ENCODE measurements around the gene TMEM151B. TPM values are rescaled to one million over a fixed set of nuclear protein-coding genes. Genes with fewer than 3 reads are reported as not detected.

Gene TMEM151B
- total and polyA plus RNA-seq, 2 donors (not counting 1 experiment from before 2014, with no cell fraction given) = 0.01 to 0.10 TPM

DNA sequence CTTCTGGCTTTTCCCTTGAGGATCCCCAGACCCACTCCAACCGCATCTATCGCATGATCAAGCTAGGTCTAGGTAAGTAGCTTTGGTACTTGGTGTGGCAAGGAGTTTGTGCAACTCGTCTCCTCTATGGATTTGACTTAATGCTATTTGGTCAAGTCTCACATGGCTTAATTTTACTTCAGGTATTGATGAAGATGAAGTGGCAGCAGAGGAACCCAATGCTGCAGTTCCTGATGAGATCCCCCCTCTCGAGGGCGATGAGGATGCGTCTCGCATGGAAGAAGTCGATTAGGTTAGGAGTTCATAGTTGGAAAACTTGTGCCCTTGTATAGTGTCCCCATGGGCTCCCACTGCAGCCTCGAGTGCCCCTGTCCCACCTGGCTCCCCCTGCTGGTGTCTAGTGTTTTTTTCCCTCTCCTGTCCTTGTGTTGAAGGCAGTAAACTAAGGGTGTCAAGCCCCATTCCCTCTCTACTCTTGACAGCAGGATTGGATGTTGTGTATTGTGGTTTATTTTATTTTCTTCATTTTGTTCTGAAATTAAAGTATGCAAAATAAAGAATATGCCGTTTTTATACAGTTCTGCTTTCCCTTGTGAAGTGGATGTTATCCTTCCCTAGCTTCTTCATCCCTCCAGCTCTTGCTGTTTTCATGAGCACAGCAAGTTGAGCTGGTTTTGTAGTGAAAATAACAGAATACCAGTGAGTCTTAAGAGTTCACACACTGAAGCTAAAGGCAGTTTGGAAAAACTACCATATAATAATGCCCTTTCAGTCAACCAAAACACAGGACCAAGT, 16.7 kb upstream of the TMEM151B start:
- intact Hi-C loops (cut with micrococcal nuclease) = loop anchor here (1.0 kb wide), 1 partner anchor 81 kb away; no protein-coding TSS in a partner anchor
- ChIA-PET CTCF (interaction anchor here (0.6 to 5.0 kb wide), 9 partner anchors 9 to 81 kb away, joined by 3 to 68 read pairs (median 6); partner anchors contain the start of gene HSP90AB1), POLR2A (interaction anchor here (2.6 kb wide), 1 partner anchor 11 kb away, joined by 13 read pairs; no protein-coding TSS in a partner anchor)
- TF ChIP-seq CTCF (IDR thresholded peaks at IDR 0.05) (peak; percentile 71), EZH2 (IDR thresholded peaks at IDR 0.05; ENCODE audit: borderline replicate concordance, insufficient read depth, low read depth, low read length, poor library complexity, severe bottlenecking) (no peak)
- WGBS (ENCODE audit: insufficient coverage) = 77% methylated on average over 5 of the region's 10 CpGs
- H3K27me3 Mint-ChIP-seq = no peaks in the 10 kb centered on the region
- Histone ChIP-seq H3K27ac (ENCODE audit: low read length in 2 of 2) (no peak overlapping the region), H2AFZ (ENCODE audit: insufficient read depth, low read depth, low read length, poor library complexity, severe bottlenecking) (no peak overlapping the region), H3K9ac (ENCODE audit: low read length) (no peak overlapping the region), H3K79me2 (ENCODE audit: control insufficient read depth, insufficient read depth, low read length) (peaks cover 23% of the 10 kb centered on the region), H3K36me3 (replicated peaks in 1 of 2; ENCODE audit: control extremely low read depth in 1 of 2, control insufficient read depth in 1 of 2, extremely low read depth in 1 of 2, insufficient read depth in 2 of 2, low read length in 1 of 2) (peaks cover 9 to 75% of the 10 kb centered on the region in 2 experiments), H3K4me2 (replicated peaks; ENCODE audit: low read depth, low read length, poor library complexity, severe bottlenecking) (no peak overlapping the region), H4K20me1 (ENCODE audit: control insufficient read depth, insufficient read depth, low read length, poor library complexity, severe bottlenecking) (peaks cover 71% of the 10 kb centered on the region), H3K4me1 (ENCODE audit: control insufficient read depth in 2 of 2, insufficient read depth in 2 of 2, low read length in 2 of 2) (peaks cover 25 to 57% of the 10 kb centered on the region in 2 donors), H3K9me3 (ENCODE audit: control extremely low read depth in 1 of 3, control insufficient read depth in 2 of 3, insufficient read depth in 1 of 3, low read length in 2 of 3) (no peaks in the 10 kb centered on the region), H3K27me3 (replicated peaks in 1 of 4; ENCODE audit: control extremely low read depth in 1 of 4, control insufficient read depth in 3 of 4, insufficient read depth in 4 of 4, low read length in 3 of 4) (no peaks in the 10 kb centered on the region), H3K4me3 (ENCODE audit: control extremely low read depth in 1 of 5, extremely low read depth in 1 of 5, insufficient read depth in 1 of 5, low read depth in 2 of 5, low read length in 4 of 5) (no peak overlapping the region)
- peak overlapping the region; percentile 71 for H3K27ac Mint-ChIP-seq
- DNase-seq (peak; percentile 74), ATAC-seq (ENCODE audit: low read depth) (no peak)
- H3K4me3 Mint-ChIP-seq = no peak overlapping the region
- H3K4me1 Mint-ChIP-seq = peaks cover 77% of the 10 kb centered on the region
- H3K9me3 Mint-ChIP-seq (ENCODE audit: insufficient read depth) = no peaks in the 10 kb centered on the region
